Measurements from ENCODE around the gene SPACA1. TPM values are rescaled to one million over a fixed set of nuclear protein-coding genes. Genes with fewer than 3 reads are reported as not detected.

Gene SPACA1
- total RNA-seq, 4 donors from 2014 or later = not detected

GRCh38 chr6:88050140-88050818 is 2.6 kb downstream of the SPACA1 start:
- DNase-seq (ENCODE audit: extremely low spot score) = no peak
- H3K36me3 ChIP-seq = no peaks in the 10 kb centered on the region
- TF ChIP-seq POLR2A (IDR thresholded peaks at IDR 0.05; ENCODE audit: low read depth) (no peak), POLR2AphosphoS5 (IDR thresholded peaks at IDR 0.05) (no peak), EP300 (IDR thresholded peaks at IDR 0.05) (no peak), CTCF (IDR thresholded peaks at IDR 0.05) (no peak)
- no peak overlapping the region for H3K27ac ChIP-seq (replicated peaks in 1 of 4)
- no peak overlapping the region for H3K4me3 ChIP-seq
- H3K4me1 ChIP-seq = no peaks in the 10 kb centered on the region
- intact Hi-C loops (cut with DNase I) = no loop called here
- WGBS = 77% methylated on average over 4 of the region's 4 CpGs
- peaks cover 0 to 6% (median 2%) of the 10 kb centered on the region in 4 donors for H3K9me3 ChIP-seq
- peaks cover 0 to 9% (median 0%) of the 10 kb centered on the region in 4 donors for H3K27me3 ChIP-seq

GRCh38 chr6:88059191-88059590 is 11.6 kb downstream of the SPACA1 start:
- 50% methylated on average over 3 of the region's 3 CpGs for WGBS
- Histone ChIP-seq H3K9me3 (no peaks in the 10 kb centered on the region), H3K27ac (replicated peaks in 1 of 4) (no peak overlapping the region), H3K27me3 (peaks cover 0 to 3% (median 0%) of the 10 kb centered on the region in 4 donors), H3K36me3 (no peaks in the 10 kb centered on the region), H3K4me1 (no peaks in the 10 kb centered on the region), H3K4me3 (no peak overlapping the region)
- TF ChIP-seq POLR2A (IDR thresholded peaks at IDR 0.05; ENCODE audit: low read depth) (no peak), CTCF (IDR thresholded peaks at IDR 0.05) (no peak), EP300 (IDR thresholded peaks at IDR 0.05) (no peak), POLR2AphosphoS5 (IDR thresholded peaks at IDR 0.05) (no peak)
- no peak for DNase-seq (ENCODE audit: extremely low spot score)
- intact Hi-C loops (cut with DNase I) = no loop called here

GRCh38 chr6:88062376-88062775 is 14.7 kb downstream of the SPACA1 start:
- no peak overlapping the region for H3K4me3 ChIP-seq
- WGBS = 84% methylated on average over 1 of the region's 1 CpG
- intact Hi-C loops (cut with DNase I) = no loop called here
- no peaks in the 10 kb centered on the region for H3K4me1 ChIP-seq
- TF ChIP-seq CTCF (IDR thresholded peaks at IDR 0.05) = no peak
- TF ChIP-seq POLR2A (IDR thresholded peaks at IDR 0.05; ENCODE audit: low read depth) = no peak
- TF ChIP-seq EP300 (IDR thresholded peaks at IDR 0.05) = no peak
- no peak for TF ChIP-seq POLR2AphosphoS5 (IDR thresholded peaks at IDR 0.05)
- H3K9me3 ChIP-seq = no peaks in the 10 kb centered on the region
- no peak overlapping the region for H3K27ac ChIP-seq (replicated peaks in 1 of 4)
- H3K27me3 ChIP-seq = peaks cover 0 to 3% (median 0%) of the 10 kb centered on the region in 4 donors
- H3K36me3 ChIP-seq = no peaks in the 10 kb centered on the region
- no peak for DNase-seq (ENCODE audit: extremely low spot score)

GRCh38 chr6:88072462-88072861 is 24.8 kb downstream of the SPACA1 start:
- H3K27me3 ChIP-seq = peaks cover 0 to 7% (median 0%) of the 10 kb centered on the region in 4 donors
- WGBS = 94% methylated on average over 1 of the region's 1 CpG
- H3K4me1 ChIP-seq = no peaks in the 10 kb centered on the region
- H3K27ac ChIP-seq (replicated peaks in 1 of 4) = no peak overlapping the region
- H3K36me3 ChIP-seq = no peaks in the 10 kb centered on the region
- intact Hi-C loops (cut with DNase I) = no loop called here
- DNase-seq (ENCODE audit: extremely low spot score) = no peak
- H3K9me3 ChIP-seq = no peaks in the 10 kb centered on the region
- H3K4me3 ChIP-seq = no peak overlapping the region
- no peak for TF ChIP-seq EP300 (IDR thresholded peaks at IDR 0.05)
- TF ChIP-seq POLR2A (IDR thresholded peaks at IDR 0.05; ENCODE audit: low read depth) = no peak
- TF ChIP-seq POLR2AphosphoS5 (IDR thresholded peaks at IDR 0.05) = no peak
- no peak for TF ChIP-seq CTCF (IDR thresholded peaks at IDR 0.05)

GRCh38 chr6:88074791-88075190 is 27.1 kb downstream of the SPACA1 start:
- WGBS = 36% methylated on average over 1 of the region's 1 CpG
- intact Hi-C loops (cut with DNase I) = no loop called here
- H3K27me3 ChIP-seq = no peaks in the 10 kb centered on the region

More at GRCh38 chr6:88074791-88075190, 27.1 kb downstream of the SPACA1 start:
- Histone ChIP-seq H3K4me1 (no peaks in the 10 kb centered on the region), H3K36me3 (no peaks in the 10 kb centered on the region), H3K4me3 (no peak overlapping the region), H3K9me3 (no peaks in the 10 kb centered on the region), H3K27ac (replicated peaks in 1 of 4) (no peak overlapping the region)
- TF ChIP-seq EP300 (IDR thresholded peaks at IDR 0.05) (no peak), POLR2AphosphoS5 (IDR thresholded peaks at IDR 0.05) (no peak), POLR2A (IDR thresholded peaks at IDR 0.05; ENCODE audit: low read depth) (no peak), CTCF (IDR thresholded peaks at IDR 0.05) (no peak)
- no peak for DNase-seq (ENCODE audit: extremely low spot score)
